Nephron progenitor cell (in vitro differentiated cells): ENCODE results near the gene AQP12B.

Experiments used
- DNase-seq: peaks from one replicate; pipeline ENCODE4 v3.0.0; 2021
- H3K27ac Mint-ChIP-seq: 2 replicates; pipeline ENCODE4 v1.8.0; 2021; ENCODE audit warnings: mild to moderate bottlenecking, moderate library complexity, mixed read lengths
- H3K27me3 Mint-ChIP-seq: 2 replicates; pipeline ENCODE4 v1.8.0; 2021; ENCODE audit warnings: mild to moderate bottlenecking, low read depth, mixed read lengths; ENCODE audit not compliant: poor library complexity
- H3K36me3 Mint-ChIP-seq: 2 replicates; pipeline ENCODE4 v1.8.0; 2021; ENCODE audit warnings: low read depth, mixed read lengths
- H3K4me1 Mint-ChIP-seq: 2 replicates; pipeline ENCODE4 v1.8.0; 2021; ENCODE audit warnings: mixed read lengths
- H3K4me3 Mint-ChIP-seq: 2 replicates; pipeline ENCODE4 v1.8.0; 2021; ENCODE audit warnings: mild to moderate bottlenecking, moderate library complexity, mixed read lengths
- H3K9me3 Mint-ChIP-seq: 2 replicates; pipeline ENCODE4 v1.8.0; 2021; ENCODE audit warnings: mild to moderate bottlenecking, moderate library complexity, mixed read lengths
- CTCF ChIP-seq: fragments of 200-600 bp; sonication (generic); IDR thresholded peaks from 2 replicates; pipeline ENCODE4 v1.5.0; 2021; ENCODE audit warnings: antibody characterized with exemption

AQP12B gene

DNA sequence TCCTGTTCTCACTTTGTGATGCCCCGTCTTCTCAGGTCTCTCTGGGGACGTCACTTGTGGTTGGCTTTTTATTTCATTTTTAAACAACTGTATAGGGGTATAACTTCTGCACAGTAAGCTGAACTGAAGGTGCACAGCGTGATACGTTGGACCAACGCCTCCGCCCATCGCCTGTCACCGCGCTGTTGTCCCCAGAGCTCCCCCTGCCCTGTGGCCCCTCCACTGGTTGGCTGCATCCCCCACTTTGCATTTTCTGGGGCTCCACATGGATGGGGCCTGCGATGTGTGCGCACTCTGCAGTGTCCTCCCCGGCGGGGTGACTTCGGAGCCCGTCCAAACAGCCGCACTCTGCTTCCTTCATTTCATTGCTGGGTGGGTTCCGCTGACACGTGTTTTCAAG, 43.1 kb downstream of the AQP12B start:
- Mint-ChIP-seq H3K4me3 (no peak overlapping the region), H3K36me3 (no peaks in the 10 kb centered on the region), H3K27me3 (peaks cover 60% of the 10 kb centered on the region), H3K9me3 (peaks cover 19% of the 10 kb centered on the region), H3K4me1 (peaks cover 11% of the 10 kb centered on the region), H3K27ac (no peak overlapping the region)
- TF ChIP-seq CTCF: no peak
- DNase-seq: no peak

DNA sequence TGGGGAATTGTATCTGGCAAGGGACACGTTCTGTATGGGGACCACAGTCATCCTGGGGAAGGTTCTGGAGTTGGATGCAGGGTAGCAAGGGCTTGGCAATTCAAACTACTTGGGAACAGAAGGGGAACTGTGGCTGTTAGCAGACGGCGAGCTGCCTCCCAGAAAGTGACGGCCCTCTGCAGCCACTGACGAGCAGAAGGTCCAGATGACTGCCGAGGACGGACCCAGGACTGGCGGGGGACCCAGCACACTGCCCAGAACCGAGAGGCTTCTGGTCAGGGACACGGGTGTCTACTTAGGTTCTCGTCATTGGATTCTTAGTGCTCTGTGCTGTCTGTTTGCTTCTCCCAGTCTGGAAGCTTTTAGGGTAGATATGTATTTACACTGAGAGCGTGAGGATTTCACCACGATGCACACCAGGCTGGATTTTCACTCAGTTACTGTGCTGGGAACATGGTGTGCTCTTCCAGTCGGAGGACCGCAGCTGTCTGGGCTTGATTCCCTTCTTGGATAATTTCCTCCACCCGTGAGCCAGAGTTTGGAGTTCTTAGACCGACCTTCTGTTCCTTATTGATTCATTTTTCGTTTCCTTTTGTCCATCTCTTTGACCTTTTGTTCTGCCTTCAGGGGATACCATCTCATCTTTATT, 44.0 kb downstream of the AQP12B start:
- Mint-ChIP-seq H3K27ac (no peak overlapping the region), H3K27me3 (peaks cover 51% of the 10 kb centered on the region), H3K36me3 (no peaks in the 10 kb centered on the region), H3K4me1 (peaks cover 5% of the 10 kb centered on the region), H3K4me3 (no peak overlapping the region), H3K9me3 (peaks cover 28% of the 10 kb centered on the region)
- no peak for TF ChIP-seq CTCF
- no peak for DNase-seq

GRCh38 chr2:240637901-240638345, 44.8 kb downstream of the AQP12B start:
- H3K9me3 Mint-ChIP-seq: peaks cover 35% of the 10 kb centered on the region
- peaks cover 48% of the 10 kb centered on the region for H3K27me3 Mint-ChIP-seq
- H3K4me3 Mint-ChIP-seq: no peak overlapping the region
- no peak for DNase-seq
- H3K27ac Mint-ChIP-seq: no peak overlapping the region
- no peak for TF ChIP-seq CTCF
- H3K4me1 Mint-ChIP-seq: no peaks in the 10 kb centered on the region
- H3K36me3 Mint-ChIP-seq: no peaks in the 10 kb centered on the region

GRCh38 chr2:240637116-240637900, 45.4 kb downstream of the AQP12B start:
- Mint-ChIP-seq H3K36me3 (no peaks in the 10 kb centered on the region), H3K27ac (no peak overlapping the region), H3K4me1 (no peaks in the 10 kb centered on the region), H3K9me3 (peaks cover 41% of the 10 kb centered on the region), H3K4me3 (no peak overlapping the region), H3K27me3 (peaks cover 48% of the 10 kb centered on the region)
- no peak for TF ChIP-seq CTCF
- DNase-seq: no peak

- no peak for DNase-seq
- Mint-ChIP-seq H3K4me1 (no peaks in the 10 kb centered on the region), H3K36me3 (no peaks in the 10 kb centered on the region), H3K27ac (no peak overlapping the region), H3K27me3 (peaks cover 48% of the 10 kb centered on the region), H3K4me3 (no peak overlapping the region), H3K9me3 (peaks cover 48% of the 10 kb centered on the region)
- no peak for TF ChIP-seq CTCF
Observed at GRCh38 chr2:240636563-240637115, 46.0 kb downstream of the AQP12B start.
